LNCAP (cell line): Measurements from ENCODE around the gene TNIK.

Source experiments
- CTCF ChIP-seq: fragments of 450-650 bp; IDR thresholded peaks from 2 replicates; pipeline ENCODE4 v1.5.1; 2017; ENCODE audit warnings: mild to moderate bottlenecking

TNIK gene

GRCh38 chr3:171049861-171050444 is 410.3 kb downstream of the TNIK start:
- peak; percentile 50 for TF ChIP-seq CTCF

GRCh38 chr3:171046760-171047159 is 413.4 kb downstream of the TNIK start:
- no peak for TF ChIP-seq CTCF

DNA sequence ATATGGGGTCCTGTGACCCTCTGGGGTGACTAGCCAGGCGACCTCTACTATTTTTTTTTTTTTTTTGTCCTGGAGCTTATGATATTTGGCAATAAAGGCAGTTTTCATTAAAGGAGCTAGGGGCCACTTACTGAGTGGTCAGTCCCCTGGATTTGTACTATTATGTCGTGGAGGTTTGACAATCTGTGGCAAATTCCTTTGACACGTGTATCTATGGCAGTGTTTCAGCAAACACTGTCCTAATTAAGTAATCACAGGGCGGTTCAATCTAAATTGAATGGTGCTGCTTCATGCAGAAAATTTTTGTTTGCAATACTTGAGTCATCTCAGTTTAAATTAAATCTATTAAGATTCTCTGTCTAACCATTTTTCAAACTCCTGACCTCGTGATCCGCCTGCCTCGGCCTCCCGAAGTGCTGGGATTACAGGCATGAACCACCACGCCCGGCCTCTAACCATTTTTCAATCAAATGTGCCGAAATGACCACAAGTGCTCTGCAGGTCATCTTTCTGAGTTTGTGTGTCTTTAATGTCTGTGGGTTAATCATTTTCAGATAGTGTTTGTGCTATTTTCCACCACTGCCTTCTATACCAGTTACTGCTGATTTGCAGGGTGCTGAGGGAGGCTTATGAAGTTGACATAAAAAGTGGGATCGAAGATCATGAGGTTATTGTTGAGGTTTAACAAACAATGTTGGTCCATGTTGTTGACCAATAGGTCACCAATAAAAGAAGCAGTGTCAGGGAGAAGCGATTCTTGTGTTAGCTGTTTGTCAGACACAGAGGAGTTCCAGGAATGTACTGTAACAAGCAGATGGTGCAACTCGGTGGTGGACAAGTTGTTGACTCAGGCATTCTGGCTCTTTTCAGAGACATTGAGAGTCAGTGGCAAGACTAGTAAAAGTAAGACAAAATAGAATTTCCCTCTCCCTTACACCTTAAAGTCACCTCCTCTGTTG is 415.1 kb downstream of the TNIK start:
- no peak for TF ChIP-seq CTCF

DNA sequence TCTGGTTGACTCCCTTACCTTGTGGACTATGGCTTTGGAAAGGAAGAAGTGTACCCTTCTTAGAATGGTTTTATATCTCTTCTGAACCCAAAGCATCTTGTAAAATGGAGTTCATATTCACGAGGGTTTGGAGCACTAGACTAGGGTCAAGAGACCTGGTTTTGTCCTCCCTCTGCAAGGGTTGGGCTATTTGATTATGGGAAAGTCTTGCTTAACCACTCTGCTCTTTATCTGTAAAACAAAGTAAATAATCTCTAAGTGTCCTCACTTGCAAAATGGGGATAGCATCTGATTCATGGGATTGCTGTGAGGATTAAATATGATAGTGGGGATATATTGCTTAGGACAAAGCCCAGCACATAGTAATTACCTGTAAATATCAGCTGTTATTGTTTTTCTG is 415.8 kb downstream of the TNIK start:
- no peak for TF ChIP-seq CTCF

DNA sequence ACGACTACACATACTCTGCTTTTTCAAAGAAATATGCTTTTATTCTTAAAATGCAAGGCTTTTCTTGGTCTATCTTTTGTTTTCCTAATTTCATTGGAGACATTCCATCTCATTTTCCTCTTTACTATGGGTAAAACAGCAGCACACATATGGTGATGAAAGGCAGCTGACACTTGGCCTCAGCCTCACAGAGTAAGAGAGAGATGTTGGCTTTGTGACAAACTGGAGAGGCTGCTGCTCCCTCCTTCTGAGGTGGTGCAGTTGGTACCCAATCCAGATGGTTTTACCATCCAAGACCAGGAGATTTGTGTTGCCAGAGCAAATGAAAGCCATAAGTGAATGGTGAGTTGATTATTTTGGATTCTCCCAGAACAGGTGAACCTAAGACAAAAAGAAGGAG is 420.5 kb downstream of the TNIK start:
- no peak for TF ChIP-seq CTCF

DNA sequence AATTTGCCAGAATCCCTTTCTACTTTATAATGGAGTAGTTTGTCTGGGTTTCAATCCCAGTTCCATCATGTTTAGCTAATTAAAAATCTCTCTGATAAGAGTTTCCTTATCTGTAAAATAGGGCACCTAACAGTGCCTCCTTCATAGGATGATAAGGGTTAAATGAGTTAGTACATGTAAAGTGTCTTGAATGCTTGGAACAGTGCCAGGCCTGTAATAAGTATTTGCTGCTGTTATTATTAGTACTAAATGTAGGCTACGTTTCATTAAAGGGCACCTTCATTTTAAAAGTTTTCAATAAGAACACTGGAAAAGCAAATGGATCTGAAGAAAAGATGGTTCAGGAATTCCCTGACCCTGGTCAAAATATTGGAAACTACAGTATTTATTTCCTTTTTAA is 421.9 kb downstream of the TNIK start:
- no peak for TF ChIP-seq CTCF

GRCh38 chr3:171028779-171029232 is 431.4 kb downstream of the TNIK start:
- no peak for TF ChIP-seq CTCF
